Measurements from ENCODE around the gene PIKFYVE. TPM values are rescaled to one million over a fixed set of nuclear protein-coding genes. Genes with fewer than 3 reads are reported as not detected.

Gene PIKFYVE
- polyA plus RNA-seq, 1 donor (not counting 4 experiments of a cell fraction or from before 2014, with no cell fraction given) = 18.4 TPM

DNA sequence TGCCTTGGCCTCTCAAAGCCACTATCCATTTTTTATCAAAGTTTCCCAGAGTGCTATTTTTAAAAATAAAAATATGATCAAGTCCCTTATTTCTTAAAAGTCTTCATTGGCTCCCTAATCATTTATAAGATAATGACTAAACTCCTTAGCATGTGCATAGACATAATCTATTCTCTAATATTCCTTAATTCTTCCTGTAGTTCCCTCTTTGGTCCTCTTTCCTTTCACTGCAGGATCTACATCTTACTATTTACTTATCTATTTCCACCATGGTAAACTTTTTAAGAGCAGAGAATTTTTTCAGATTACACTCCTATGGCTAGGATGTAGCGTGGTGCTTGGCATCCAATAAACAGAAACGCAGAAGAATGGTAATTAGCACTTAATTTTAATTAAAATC lies 30.2 kb upstream of the PIKFYVE start:
- dilution Hi-C loops (cut with MboI; ENCODE audit: extremely low pct_ligation_motif_present, low sequenced_read_pairs) = no loop called here
- Histone ChIP-seq H3K79me2 (ENCODE audit: control insufficient read depth, insufficient read depth, low read length) (no peaks in the 10 kb centered on the region), H3K27ac (ENCODE audit: control insufficient read depth, insufficient read depth, low read length) (no peak overlapping the region), H3K36me3 (ENCODE audit: control insufficient read depth in 2 of 2, extremely low read depth in 1 of 2, insufficient read depth in 2 of 2, low read length in 2 of 2) (peaks cover 4 to 15% of the 10 kb centered on the region in 2 experiments), H3K9ac (ENCODE audit: control insufficient read depth, extremely low read depth, insufficient read depth, low read length) (no peak overlapping the region), H3K4me1 (ENCODE audit: control insufficient read depth, extremely low read depth, insufficient read depth, low read length) (no peaks in the 10 kb centered on the region), H3K27me3 (ENCODE audit: control insufficient read depth, extremely low read depth, insufficient read depth, low read length) (no peaks in the 10 kb centered on the region), H4K20me1 (ENCODE audit: control insufficient read depth, extremely low read depth, insufficient read depth, low read length) (no peaks in the 10 kb centered on the region), H3K4me2 (ENCODE audit: control insufficient read depth, extremely low read depth, insufficient read depth, low read depth, low read length) (no peak overlapping the region), H3K9me3 (ENCODE audit: control insufficient read depth, low read depth, low read length) (no peaks in the 10 kb centered on the region), H3K9me1 (ENCODE audit: control insufficient read depth, extremely low read depth, insufficient read depth, low read length) (no peaks in the 10 kb centered on the region), H3K4me3 (ENCODE audit: control insufficient read depth in 2 of 3, extremely low read depth in 1 of 3, insufficient read depth in 2 of 3, low read depth in 1 of 3, low read length in 3 of 3) (no peak overlapping the region), H2AFZ (ENCODE audit: control insufficient read depth, low read length) (no peak overlapping the region)
- no peak for FAIRE-seq
- TF ChIP-seq, protein P1, sequence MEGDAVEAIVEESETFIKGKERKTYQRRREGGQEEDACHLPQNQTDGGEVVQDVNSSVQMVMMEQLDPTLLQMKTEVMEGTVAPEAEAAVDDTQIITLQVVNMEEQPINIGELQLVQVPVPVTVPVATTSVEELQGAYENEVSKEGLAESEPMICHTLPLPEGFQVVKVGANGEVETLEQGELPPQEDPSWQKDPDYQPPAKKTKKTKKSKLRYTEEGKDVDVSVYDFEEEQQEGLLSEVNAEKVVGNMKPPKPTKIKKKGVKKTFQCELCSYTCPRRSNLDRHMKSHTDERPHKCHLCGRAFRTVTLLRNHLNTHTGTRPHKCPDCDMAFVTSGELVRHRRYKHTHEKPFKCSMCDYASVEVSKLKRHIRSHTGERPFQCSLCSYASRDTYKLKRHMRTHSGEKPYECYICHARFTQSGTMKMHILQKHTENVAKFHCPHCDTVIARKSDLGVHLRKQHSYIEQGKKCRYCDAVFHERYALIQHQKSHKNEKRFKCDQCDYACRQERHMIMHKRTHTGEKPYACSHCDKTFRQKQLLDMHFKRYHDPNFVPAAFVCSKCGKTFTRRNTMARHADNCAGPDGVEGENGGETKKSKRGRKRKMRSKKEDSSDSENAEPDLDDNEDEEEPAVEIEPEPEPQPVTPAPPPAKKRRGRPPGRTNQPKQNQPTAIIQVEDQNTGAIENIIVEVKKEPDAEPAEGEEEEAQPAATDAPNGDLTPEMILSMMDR (optimal IDR thresholded peaks at IDR 0.05 in 1 of 3, IDR thresholded peaks at IDR 0.05 in 1 of 3, conservative IDR thresholded peaks at IDR 0.05 in 1 of 3; ENCODE audit: extremely low read depth in 1 of 3, insufficient read depth in 2 of 3, low read length in 3 of 3) = no peak
- TF ChIP-seq EZH2 (IDR thresholded peaks at IDR 0.05; ENCODE audit: low read length) = no peak
- DNase-seq (ENCODE audit: low read depth, low spot score) = no peak

DNA sequence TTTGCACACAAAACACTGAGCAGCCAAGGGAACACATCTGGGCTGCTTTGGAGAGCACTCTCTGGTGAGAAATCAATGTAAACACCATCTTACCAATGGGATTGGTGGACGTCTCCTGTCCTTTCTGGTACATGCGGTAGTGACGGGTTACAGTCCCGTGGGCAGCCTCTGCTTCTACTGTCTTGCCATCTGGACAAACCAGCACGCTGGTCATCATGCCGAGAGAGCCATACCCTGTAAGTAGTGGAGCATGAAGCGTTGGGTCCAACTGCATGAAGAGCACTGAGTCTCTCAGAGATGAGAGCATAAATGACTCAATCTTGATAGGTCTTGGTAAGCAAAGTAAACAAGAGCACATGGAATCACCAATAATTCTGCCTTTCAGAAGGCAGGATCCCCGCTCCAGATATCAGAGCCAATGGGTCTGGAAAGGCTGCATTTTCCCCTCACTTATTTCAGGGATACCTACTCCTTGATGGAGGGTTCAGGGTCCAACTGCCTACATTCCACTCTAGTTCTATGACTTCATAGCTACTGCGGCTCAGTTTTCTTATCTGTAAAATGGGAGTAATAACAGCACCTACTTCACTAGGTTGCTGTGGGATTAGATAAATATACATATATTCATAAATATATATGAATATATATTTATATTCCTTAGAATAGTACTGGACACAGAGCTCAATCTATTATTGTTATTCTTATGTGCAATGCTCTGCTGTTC lies 26.1 kb upstream of the PIKFYVE start:
- FAIRE-seq (no peak), DNase-seq (ENCODE audit: low read depth, low spot score) (no peak)
- Histone ChIP-seq H3K9me3 (ENCODE audit: control insufficient read depth, low read depth, low read length) (no peaks in the 10 kb centered on the region), H4K20me1 (ENCODE audit: control insufficient read depth, extremely low read depth, insufficient read depth, low read length) (no peaks in the 10 kb centered on the region), H3K4me2 (ENCODE audit: control insufficient read depth, extremely low read depth, insufficient read depth, low read depth, low read length) (no peak overlapping the region), H3K27me3 (ENCODE audit: control insufficient read depth, extremely low read depth, insufficient read depth, low read length) (no peaks in the 10 kb centered on the region), H3K9me1 (ENCODE audit: control insufficient read depth, extremely low read depth, insufficient read depth, low read length) (no peaks in the 10 kb centered on the region), H3K4me1 (ENCODE audit: control insufficient read depth, extremely low read depth, insufficient read depth, low read length) (no peaks in the 10 kb centered on the region), H3K9ac (ENCODE audit: control insufficient read depth, extremely low read depth, insufficient read depth, low read length) (no peak overlapping the region), H2AFZ (ENCODE audit: control insufficient read depth, low read length) (no peak overlapping the region), H3K79me2 (ENCODE audit: control insufficient read depth, insufficient read depth, low read length) (no peaks in the 10 kb centered on the region), H3K27ac (ENCODE audit: control insufficient read depth, insufficient read depth, low read length) (no peak overlapping the region), H3K4me3 (ENCODE audit: control insufficient read depth in 2 of 3, extremely low read depth in 1 of 3, insufficient read depth in 2 of 3, low read depth in 1 of 3, low read length in 3 of 3) (no peak overlapping the region), H3K36me3 (ENCODE audit: control insufficient read depth in 2 of 2, extremely low read depth in 1 of 2, insufficient read depth in 2 of 2, low read length in 2 of 2) (peaks cover 10 to 19% of the 10 kb centered on the region in 2 experiments)
- TF ChIP-seq EZH2 (IDR thresholded peaks at IDR 0.05; ENCODE audit: low read length) = no peak
- TF ChIP-seq, protein P1 (optimal IDR thresholded peaks at IDR 0.05 in 1 of 3, IDR thresholded peaks at IDR 0.05 in 1 of 3, conservative IDR thresholded peaks at IDR 0.05 in 1 of 3; ENCODE audit: extremely low read depth in 1 of 3, insufficient read depth in 2 of 3, low read length in 3 of 3) = no peak
- dilution Hi-C loops (cut with MboI; ENCODE audit: extremely low pct_ligation_motif_present, low sequenced_read_pairs) = no loop called here
